ENCODE data around the gene CNPY1.

Gene CNPY1

DNA sequence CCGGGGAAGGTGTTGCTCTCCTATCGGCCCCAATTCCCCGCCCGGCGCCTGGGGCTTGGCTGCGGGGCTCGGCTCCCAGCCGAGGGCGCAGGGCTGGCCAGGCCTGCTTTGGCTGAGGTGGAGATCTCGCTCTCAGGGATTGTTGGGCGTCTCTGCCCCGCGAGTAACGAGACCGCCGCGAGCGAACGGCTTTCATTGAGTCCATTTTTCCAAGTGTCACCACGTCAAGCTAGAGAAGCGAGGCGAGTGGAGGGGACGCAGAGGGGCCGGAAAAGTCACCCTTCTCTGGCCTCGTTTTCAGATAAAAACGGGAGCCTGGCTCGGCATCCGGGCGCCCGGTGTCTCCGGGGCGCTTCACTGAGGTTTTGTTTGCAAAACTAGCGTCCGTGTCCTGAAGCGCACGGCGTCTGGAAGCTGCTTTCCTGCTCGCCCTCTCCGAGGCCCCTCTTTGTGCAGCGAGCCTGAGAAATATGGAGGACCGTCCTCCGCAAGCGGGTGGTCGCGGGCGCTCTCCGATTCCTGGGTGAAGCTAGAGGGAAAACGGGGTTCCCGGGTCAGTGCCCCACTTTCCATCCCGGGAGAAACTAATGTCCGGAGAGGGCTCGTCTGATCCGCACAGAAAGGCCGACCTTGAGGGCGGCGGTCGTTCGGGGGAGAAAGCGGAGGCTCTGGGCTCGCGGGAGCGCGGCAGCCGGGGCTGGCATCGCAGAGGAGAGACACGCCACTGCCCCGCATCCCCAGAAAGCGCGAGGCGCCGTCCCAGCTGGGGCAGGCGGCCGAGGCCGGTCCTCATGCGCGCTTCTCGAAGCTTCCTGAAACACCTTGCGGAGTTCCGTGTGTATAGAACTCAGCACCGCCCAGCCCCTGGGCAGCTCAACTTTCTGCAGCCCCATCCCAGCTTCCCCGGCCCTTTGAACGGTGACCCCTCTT, 91.9 kb downstream of the CNPY1 start:
- no peak for DNase-seq (ENCODE audit: low read depth)

DNA sequence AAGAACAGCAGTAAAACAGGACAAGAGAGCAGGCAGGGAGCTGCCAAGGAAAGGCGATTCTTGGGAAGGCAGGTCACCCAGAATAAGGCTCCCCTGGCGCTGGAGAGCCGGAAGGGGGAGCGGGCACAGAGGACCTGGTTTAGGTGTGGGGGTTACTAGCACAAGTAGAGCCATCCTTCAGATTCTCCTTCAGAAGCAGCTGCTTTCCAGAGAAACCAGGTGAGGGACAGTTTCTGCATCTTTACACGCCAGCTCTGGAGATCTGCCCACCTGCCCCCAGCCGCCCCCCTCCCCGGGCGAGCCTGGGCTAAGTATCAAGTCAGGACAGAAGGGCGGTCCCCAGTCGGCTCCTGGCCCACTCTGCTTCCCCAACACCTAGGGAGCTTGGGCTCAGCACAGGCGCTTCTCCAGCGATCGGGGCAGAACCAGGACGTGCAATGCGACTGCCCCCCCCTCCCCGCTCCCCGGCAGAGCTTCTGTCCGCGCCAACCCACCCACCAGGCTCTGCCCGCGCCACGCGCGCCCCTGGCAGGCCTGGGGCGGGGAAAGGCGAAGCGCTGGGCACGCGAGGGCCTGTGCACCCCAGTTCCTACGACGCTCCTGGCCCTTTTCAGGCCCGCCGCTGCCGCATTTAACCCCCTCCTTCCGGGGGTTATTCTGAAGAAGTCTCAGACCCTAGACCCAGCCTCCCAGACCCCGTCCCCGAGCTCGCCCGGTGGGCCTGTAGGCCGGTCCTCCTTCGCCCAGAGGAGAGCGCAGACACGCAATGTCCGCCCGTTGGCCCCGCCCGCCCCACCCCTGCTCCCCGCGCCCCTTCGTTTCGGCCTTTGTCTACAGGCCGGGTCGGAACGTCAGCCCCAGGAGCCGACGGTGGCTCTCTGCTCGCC, 92.8 kb downstream of the CNPY1 start:
- DNase-seq (ENCODE audit: low read depth): no peak

DNA sequence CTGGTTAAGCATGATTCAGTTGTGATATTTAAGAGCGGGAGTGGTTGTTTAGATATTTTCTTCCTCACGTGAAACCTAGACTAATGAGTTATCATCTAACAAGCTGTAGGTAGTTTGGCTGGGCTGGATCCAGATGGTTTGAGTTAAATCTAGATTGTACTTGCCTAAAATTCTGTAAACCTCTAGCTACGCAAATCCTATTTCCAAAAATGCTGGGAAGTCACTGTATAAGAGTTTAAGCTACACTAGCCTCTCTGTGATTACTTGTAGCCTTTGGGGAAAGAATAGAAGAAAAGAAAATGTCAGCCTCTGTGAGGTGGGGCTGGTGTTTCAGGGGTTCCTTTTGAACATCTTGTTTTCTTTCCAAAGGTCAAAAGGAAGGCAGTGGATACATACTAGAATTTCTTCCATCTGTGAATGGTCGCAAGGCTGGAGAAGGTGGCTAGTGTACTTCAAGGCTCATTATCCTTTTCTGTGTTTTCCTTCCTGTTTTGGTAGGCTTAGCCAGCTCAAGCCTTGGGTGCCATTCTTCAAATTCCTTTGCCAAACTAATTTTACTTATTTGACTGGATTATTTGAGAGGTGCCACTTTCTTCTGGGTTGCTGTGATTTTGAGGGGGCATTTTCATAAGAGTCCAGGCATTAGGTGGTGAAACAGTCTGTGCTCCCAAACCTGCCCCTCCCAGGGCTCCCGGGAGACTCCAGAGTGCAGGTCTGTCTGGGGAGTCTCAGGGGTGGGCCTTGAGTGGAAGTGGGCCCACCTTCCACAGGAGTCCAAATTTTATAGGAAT, 93.7 kb downstream of the CNPY1 start:
- DNase-seq (ENCODE audit: low read depth): no peak

DNA sequence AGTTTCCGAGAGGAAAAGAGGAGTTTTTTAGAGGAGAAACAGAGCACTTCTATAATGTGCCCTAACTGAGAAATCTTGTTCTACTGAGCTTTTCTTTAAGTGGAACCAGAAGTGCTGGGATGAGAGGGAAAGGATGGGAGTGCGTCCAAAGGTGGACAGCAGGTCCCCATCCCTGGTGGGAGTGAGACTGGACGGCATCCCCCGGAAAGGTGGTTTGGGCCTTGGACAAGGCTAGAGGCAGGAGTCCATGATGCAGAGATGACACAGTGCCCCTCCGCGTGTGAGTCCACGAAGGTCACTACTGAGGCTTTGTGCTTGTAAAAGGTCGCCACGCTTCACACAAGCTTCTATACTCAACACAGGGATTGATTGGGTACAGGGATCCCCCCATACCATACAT, 94.5 kb downstream of the CNPY1 start:
- no peak for DNase-seq (ENCODE audit: low read depth)
